ENCODE data around the gene PRKCE. TPM values are rescaled to one million over a fixed set of nuclear protein-coding genes. Genes with fewer than 3 reads are reported as not detected.

Gene PRKCE
- polyA plus RNA-seq, 1 of the 3 experiments (the other 2 are of a cell fraction), result 16.3 TPM

DNA sequence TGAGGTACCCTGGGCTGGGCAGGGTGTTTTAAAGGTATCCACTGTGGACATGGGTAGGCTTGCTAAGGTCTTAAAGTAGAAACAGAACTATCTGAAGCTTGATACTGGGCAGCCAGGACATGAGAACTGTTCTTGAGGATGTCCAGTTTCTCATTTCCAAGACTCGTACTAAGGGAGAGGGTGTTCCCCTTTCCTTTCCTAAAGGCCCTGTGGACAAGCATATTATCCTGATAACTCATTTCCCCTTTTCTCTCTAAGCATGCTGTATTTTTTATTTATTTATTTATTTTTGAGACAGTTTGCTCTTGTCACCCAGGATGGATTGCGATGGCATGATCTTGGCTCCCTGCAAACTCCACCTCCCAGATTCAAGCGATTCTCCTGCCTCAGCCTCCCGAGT, 273.6 kb downstream of the PRKCE start:
- Histone ChIP-seq H3K9me2 (no peaks in the 10 kb centered on the region), H3K79me2 (ENCODE audit: insufficient read depth) (no peaks in the 10 kb centered on the region), H3K27ac (ENCODE audit: low read depth in 2 of 2, low read length in 1 of 2) (no peak overlapping the region), H3K4me3 (ENCODE audit: low read depth in 2 of 2, low read length in 1 of 2) (no peak overlapping the region), H3F3A (replicated peaks; ENCODE audit: insufficient read depth) (no peaks in the 10 kb centered on the region), H3K36me3 (replicated peaks in 1 of 2; ENCODE audit: control insufficient read depth in 1 of 2, insufficient read depth in 2 of 2, low read length in 1 of 2) (no peaks in the 10 kb centered on the region), H2AFZ (ENCODE audit: low read depth) (no peak overlapping the region), H3K4me1 (ENCODE audit: control insufficient read depth in 1 of 2, insufficient read depth in 2 of 2, low read depth in 1 of 2, low read length in 1 of 2) (peaks cover 5 to 42% of the 10 kb centered on the region in 2 experiments; a peak in 2 of 4 replicates), H4K20me1 (ENCODE audit: insufficient read depth) (no peaks in the 10 kb centered on the region), H3K9ac (no peak overlapping the region), H3K4me2 (no peak overlapping the region), H3K27me3 (ENCODE audit: insufficient read depth) (no peaks in the 10 kb centered on the region), H3K9me3 (no peaks in the 10 kb centered on the region)
- no peak for DNase-seq
- TF ChIP-seq, protein P1, sequence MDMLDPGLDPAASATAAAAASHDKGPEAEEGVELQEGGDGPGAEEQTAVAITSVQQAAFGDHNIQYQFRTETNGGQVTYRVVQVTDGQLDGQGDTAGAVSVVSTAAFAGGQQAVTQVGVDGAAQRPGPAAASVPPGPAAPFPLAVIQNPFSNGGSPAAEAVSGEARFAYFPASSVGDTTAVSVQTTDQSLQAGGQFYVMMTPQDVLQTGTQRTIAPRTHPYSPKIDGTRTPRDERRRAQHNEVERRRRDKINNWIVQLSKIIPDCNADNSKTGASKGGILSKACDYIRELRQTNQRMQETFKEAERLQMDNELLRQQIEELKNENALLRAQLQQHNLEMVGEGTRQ (IDR thresholded peaks at IDR 0.05; ENCODE audit: borderline replicate concordance, low read depth, low read length), result no peak
- TF ChIP-seq NFIC (IDR thresholded peaks at IDR 0.05; ENCODE audit: borderline replicate concordance) (no peak), MEF2A (IDR thresholded peaks at IDR 0.05; ENCODE audit: borderline replicate concordance, low read depth) (no peak), RXRA (IDR thresholded peaks at IDR 0.05; ENCODE audit: borderline replicate concordance, low read depth) (no peak)
- POLR2A ChIA-PET, result no interaction called here
- WGBS (ENCODE audit: low lambda C conversion rate), result 96% methylated on average over 4 of the region's 4 CpGs
- CTCF ChIA-PET, result interaction anchor here (0.7 to 4.2 kb wide), 5 partner anchors 11 to 319 kb away, joined by 4 to 21 read pairs (median 6); no protein-coding TSS in a partner anchor

DNA sequence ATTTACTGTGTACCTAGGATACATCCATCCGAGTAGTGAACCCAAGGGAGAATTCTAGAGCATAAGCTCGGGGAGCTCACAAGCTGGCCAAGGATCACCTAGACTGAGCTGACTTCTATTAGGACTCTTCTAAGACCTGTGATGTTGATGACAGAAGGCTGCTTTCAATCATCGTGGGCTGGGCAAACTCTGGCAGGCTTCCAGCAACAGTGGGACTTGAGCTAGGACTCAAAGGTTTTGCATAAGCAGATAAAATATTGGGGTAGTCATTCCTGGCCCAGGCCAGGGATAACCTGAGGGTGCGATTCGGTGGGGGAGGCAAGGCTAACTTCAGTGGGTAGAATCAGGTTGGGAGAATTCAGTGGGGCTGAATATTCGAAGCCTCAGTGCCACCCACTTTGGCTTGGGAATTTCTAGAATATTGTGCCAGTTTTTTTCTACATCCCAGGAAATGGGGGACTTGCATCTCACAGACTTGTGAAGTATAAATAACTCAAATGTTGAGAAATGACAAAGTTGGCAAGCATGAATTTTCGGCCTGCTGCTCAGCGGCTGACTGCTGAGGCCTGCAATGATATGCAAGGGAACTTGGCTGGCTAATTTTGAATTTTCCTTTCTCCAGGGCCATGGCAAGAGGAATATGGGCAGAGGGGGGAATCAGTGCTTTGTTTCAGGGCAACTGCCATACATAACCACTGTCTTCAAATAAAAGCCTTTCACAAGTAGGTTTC, 274.3 kb downstream of the PRKCE start:
- Histone ChIP-seq H3K9me2 (no peaks in the 10 kb centered on the region), H3K9ac (no peak overlapping the region), H3F3A (replicated peaks; ENCODE audit: insufficient read depth) (no peaks in the 10 kb centered on the region), H3K27me3 (ENCODE audit: insufficient read depth) (no peaks in the 10 kb centered on the region), H3K4me2 (no peak overlapping the region), H2AFZ (ENCODE audit: low read depth) (no peak overlapping the region), H3K27ac (ENCODE audit: low read depth in 2 of 2, low read length in 1 of 2) (no peak overlapping the region), H3K4me1 (ENCODE audit: control insufficient read depth in 1 of 2, insufficient read depth in 2 of 2, low read depth in 1 of 2, low read length in 1 of 2) (peaks cover 5 to 48% of the 10 kb centered on the region in 2 experiments; a peak in 2 of 4 replicates), H3K9me3 (no peaks in the 10 kb centered on the region), H3K36me3 (replicated peaks in 1 of 2; ENCODE audit: control insufficient read depth in 1 of 2, insufficient read depth in 2 of 2, low read length in 1 of 2) (no peaks in the 10 kb centered on the region), H3K4me3 (ENCODE audit: low read depth in 2 of 2, low read length in 1 of 2) (no peak overlapping the region), H3K79me2 (ENCODE audit: insufficient read depth) (no peaks in the 10 kb centered on the region), H4K20me1 (ENCODE audit: insufficient read depth) (no peaks in the 10 kb centered on the region)
- CTCF ChIA-PET, result interaction anchor here (0.7 to 4.2 kb wide), 6 partner anchors 10 to 319 kb away, joined by 3 to 21 read pairs (median 5); no protein-coding TSS in a partner anchor
- POLR2A ChIA-PET, result no interaction called here
- 93% methylated on average over 8 of the region's 8 CpGs for WGBS (ENCODE audit: low lambda C conversion rate)
- DNase-seq, result no peak
- TF ChIP-seq NFIC (IDR thresholded peaks at IDR 0.05; ENCODE audit: borderline replicate concordance) (no peak), FOXM1 (IDR thresholded peaks at IDR 0.05; ENCODE audit: low read depth) (no peak), MXI1 (IDR thresholded peaks at IDR 0.05; ENCODE audit: low read depth, low read length) (no peak), CHD2 (IDR thresholded peaks at IDR 0.05; ENCODE audit: low read length, partially characterized antibody) (no peak), TEAD4 (IDR thresholded peaks at IDR 0.05; ENCODE audit: borderline replicate concordance, insufficient read depth) (no peak)
- TF ChIP-seq, protein P2, sequence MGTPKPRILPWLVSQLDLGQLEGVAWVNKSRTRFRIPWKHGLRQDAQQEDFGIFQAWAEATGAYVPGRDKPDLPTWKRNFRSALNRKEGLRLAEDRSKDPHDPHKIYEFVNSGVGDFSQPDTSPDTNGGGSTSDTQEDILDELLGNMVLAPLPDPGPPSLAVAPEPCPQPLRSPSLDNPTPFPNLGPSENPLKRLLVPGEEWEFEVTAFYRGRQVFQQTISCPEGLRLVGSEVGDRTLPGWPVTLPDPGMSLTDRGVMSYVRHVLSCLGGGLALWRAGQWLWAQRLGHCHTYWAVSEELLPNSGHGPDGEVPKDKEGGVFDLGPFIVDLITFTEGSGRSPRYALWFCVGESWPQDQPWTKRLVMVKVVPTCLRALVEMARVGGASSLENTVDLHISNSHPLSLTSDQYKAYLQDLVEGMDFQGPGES (IDR thresholded peaks at IDR 0.05; ENCODE audit: low read depth, low read length), result no peak
- TF ChIP-seq, protein P3, sequence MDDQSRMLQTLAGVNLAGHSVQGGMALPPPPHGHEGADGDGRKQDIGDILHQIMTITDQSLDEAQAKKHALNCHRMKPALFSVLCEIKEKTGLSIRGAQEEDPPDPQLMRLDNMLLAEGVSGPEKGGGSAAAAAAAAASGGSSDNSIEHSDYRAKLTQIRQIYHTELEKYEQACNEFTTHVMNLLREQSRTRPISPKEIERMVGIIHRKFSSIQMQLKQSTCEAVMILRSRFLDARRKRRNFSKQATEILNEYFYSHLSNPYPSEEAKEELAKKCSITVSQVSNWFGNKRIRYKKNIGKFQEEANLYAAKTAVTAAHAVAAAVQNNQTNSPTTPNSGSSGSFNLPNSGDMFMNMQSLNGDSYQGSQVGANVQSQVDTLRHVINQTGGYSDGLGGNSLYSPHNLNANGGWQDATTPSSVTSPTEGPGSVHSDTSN (IDR thresholded peaks at IDR 0.05), result no peak
- TF ChIP-seq, protein P4, sequence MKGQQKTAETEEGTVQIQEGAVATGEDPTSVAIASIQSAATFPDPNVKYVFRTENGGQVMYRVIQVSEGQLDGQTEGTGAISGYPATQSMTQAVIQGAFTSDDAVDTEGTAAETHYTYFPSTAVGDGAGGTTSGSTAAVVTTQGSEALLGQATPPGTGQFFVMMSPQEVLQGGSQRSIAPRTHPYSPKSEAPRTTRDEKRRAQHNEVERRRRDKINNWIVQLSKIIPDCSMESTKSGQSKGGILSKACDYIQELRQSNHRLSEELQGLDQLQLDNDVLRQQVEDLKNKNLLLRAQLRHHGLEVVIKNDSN (IDR thresholded peaks at IDR 0.05; ENCODE audit: borderline replicate concordance, low read depth), result no peak
- TF ChIP-seq, protein P1 (IDR thresholded peaks at IDR 0.05; ENCODE audit: borderline replicate concordance, low read depth, low read length), result no peak

All from SK-N-SH (cell line).